H1 (cell line): ENCODE results near the gene CACNA2D4. TPM values are rescaled to one million over a fixed set of nuclear protein-coding genes. Genes with fewer than 3 reads are reported as not detected.

Experiments used
- CTCF ChIA-PET: fragments of 300-600 bp; sonication (Branson Sonifier 250); formaldehyde crosslinking; loops from one replicate; lab custom pipeline; 2021; ENCODE audit not compliant: partially characterized antibody; lab: Charles Lee
- POLR2A ChIA-PET: fragments of 300-600 bp; sonication (Branson Sonifier 250); formaldehyde crosslinking; loops from one replicate; lab custom pipeline; 2021; ENCODE audit warnings: inconsistent platforms; ENCODE audit not compliant: partially characterized antibody; lab: Charles Lee
- DNase-seq, 2 experiments: peaks; one replicate each; pipeline versions ENCODE4 v3.0.0 to v3.0.0-alpha.2; 2010 to 2022; ENCODE audit warnings: low spot score in 2 of 2, low read depth in 1 of 2, mixed read lengths in 1 of 2
- FAIRE-seq: peaks from 2 replicates; lab custom pipeline; 2011; peaks lifted over from hg19 to GRCh38; lab: Jason Lieb, UNC
- H2AFZ ChIP-seq: 2 replicates; pipeline ENCODE4 v1.8.1; 2012; ENCODE audit warnings: low read length, inconsistent platforms
- H2AK5ac ChIP-seq: 2 replicates; pipeline ENCODE4 v1.6.1; 2013; ENCODE audit warnings: low read depth, low read length
- H2BK120ac ChIP-seq: replicated peaks from 2 replicates; pipeline ENCODE3; 2013; ENCODE audit warnings: low read depth, low read length, inconsistent platforms
- H2BK12ac ChIP-seq: 2 replicates; pipeline ENCODE4 v1.6.1; 2013; ENCODE audit warnings: low read depth, low read length
- H2BK15ac ChIP-seq: 2 replicates; pipeline ENCODE4 v1.6.1; 2013; ENCODE audit warnings: low read length
- H2BK20ac ChIP-seq: 2 replicates; pipeline ENCODE4 v1.6.1; 2013; ENCODE audit warnings: low read length
- H2BK5ac ChIP-seq: 2 replicates; pipeline ENCODE4 v1.6.1; 2013; ENCODE audit warnings: low read depth, low read length
- H3K14ac ChIP-seq: 2 replicates; pipeline ENCODE4 v1.6.1; 2013; ENCODE audit warnings: inconsistent platforms; ENCODE audit not compliant: insufficient read length
- H3K18ac ChIP-seq: 2 replicates; pipeline ENCODE4 v1.6.1; 2013; ENCODE audit warnings: low read length; ENCODE audit errors: extremely low read depth
- H3K23ac ChIP-seq: 2 replicates; pipeline ENCODE4 v1.6.1; 2013; ENCODE audit warnings: inconsistent platforms; ENCODE audit not compliant: insufficient read length
- H3K23me2 ChIP-seq: 2 replicates; pipeline ENCODE4 v1.6.1; 2013; ENCODE audit warnings: low read depth, low read length
- H3K27ac ChIP-seq: 2 replicates; pipeline ENCODE4 v1.6.1; 2011; ENCODE audit warnings: low read depth, low read length, inconsistent platforms
- H3K27me3 ChIP-seq, 4 experiments: replicated peaks in 1 of 4; 1 replicate in 1 of 4; 2 replicates in 3 of 4; pipeline versions ENCODE4 v1.6.1 to v1.8.1; 2011 to 2013; ENCODE audit warnings: low read length in 3 of 4, mild to moderate bottlenecking in 3 of 4, inconsistent platforms in 2 of 4, mixed read lengths in 2 of 4, moderate library complexity in 1 of 4; ENCODE audit not compliant: control insufficient read depth in 3 of 4, insufficient read depth in 3 of 4; ENCODE audit errors: extremely low read depth in 1 of 4
- H3K36me3 ChIP-seq, 4 experiments: 2 replicates each; pipeline versions ENCODE4 v1.6.1 to v1.8.1; 2011 to 2013; ENCODE audit warnings: mild to moderate bottlenecking in 4 of 4, low read length in 3 of 4, moderate library complexity in 2 of 4, control low read depth in 1 of 4, inconsistent platforms in 1 of 4; ENCODE audit not compliant: insufficient read depth in 4 of 4, control insufficient read depth in 2 of 4
- H3K4ac ChIP-seq: replicated peaks from 2 replicates; pipeline ENCODE3; 2013; ENCODE audit warnings: low read length, low read depth, mixed read lengths, inconsistent platforms; ENCODE audit not compliant: insufficient read length
- H3K4me1 ChIP-seq, 4 experiments: replicated peaks in 1 of 4; 1 replicate in 1 of 4; 2 replicates in 3 of 4; pipeline versions ENCODE4 v1.6.1 to v1.8.1; 2011 to 2013; ENCODE audit warnings: low read length in 3 of 4, inconsistent platforms in 2 of 4, mixed read lengths in 1 of 4; ENCODE audit not compliant: insufficient read depth in 4 of 4, control insufficient read depth in 3 of 4
- H3K4me2 ChIP-seq, 2 experiments: 2 replicates each; pipeline versions ENCODE4 v1.6.1 to v1.8.1; 2011 to 2013; ENCODE audit warnings: low read depth in 2 of 2, low read length in 2 of 2, control low read depth in 1 of 2, inconsistent platforms in 1 of 2, mild to moderate bottlenecking in 1 of 2; ENCODE audit not compliant: insufficient read depth in 1 of 2
- H3K4me3 ChIP-seq, 4 experiments: fragments of 200-600, 300-600 bp in 1 of 4; sonication (generic), shearing (Covaris generic), sonication (Bioruptor Twin) in 1 of 4; 2 replicates each; pipeline versions ENCODE4 v1.5.1 to v1.8.1; 2011 to 2016; ENCODE audit warnings: low read length in 4 of 4, low read depth in 3 of 4, control low read depth in 2 of 4, inconsistent platforms in 2 of 4, mild to moderate bottlenecking in 2 of 4, mixed read lengths in 1 of 4, moderate library complexity in 1 of 4; ENCODE audit not compliant: insufficient read depth in 2 of 4; ENCODE audit errors: extremely low read depth in 1 of 4
- H3K56ac ChIP-seq: replicated peaks from 2 replicates; pipeline ENCODE3; 2013; ENCODE audit warnings: low read depth, mild to moderate bottlenecking, mixed read lengths, low read length, inconsistent platforms; ENCODE audit not compliant: insufficient read length
- H3K79me1 ChIP-seq: 2 replicates; pipeline ENCODE4 v1.6.1; 2013; ENCODE audit warnings: low read depth, low read length, control low read depth
- H3K79me2 ChIP-seq, 2 experiments: 2 replicates each; pipeline versions ENCODE4 v1.6.1 to v1.8.1; 2012 to 2013; ENCODE audit warnings: low read length in 2 of 2, mild to moderate bottlenecking in 2 of 2, inconsistent platforms in 1 of 2; ENCODE audit not compliant: insufficient read depth in 2 of 2, control insufficient read depth in 1 of 2
- H3K9ac ChIP-seq, 4 experiments: replicated peaks in 1 of 4; 1 replicate in 1 of 4; 2 replicates in 3 of 4; pipeline versions ENCODE4 v1.6.1 to v1.8.1; 2011 to 2013; ENCODE audit warnings: low read depth in 3 of 4, low read length in 3 of 4, control low read depth in 2 of 4, mild to moderate bottlenecking in 2 of 4, moderate library complexity in 2 of 4, inconsistent platforms in 1 of 4; ENCODE audit errors: extremely low read depth in 1 of 4
- H3K9me3 ChIP-seq, 2 experiments: 2 replicates each; pipeline versions ENCODE4 v1.6.1 to v1.8.1; 2012 to 2013; ENCODE audit warnings: mild to moderate bottlenecking in 2 of 2, moderate library complexity in 2 of 2, control low read depth in 1 of 2, inconsistent platforms in 1 of 2, low read depth in 1 of 2, low read length in 1 of 2, mixed read lengths in 1 of 2; ENCODE audit not compliant: insufficient read depth in 2 of 2
- H4K20me1 ChIP-seq, 2 experiments: replicated peaks in 1 of 2; 2 replicates each; pipeline versions ENCODE3 to v1.8.1; 2011 to 2013; ENCODE audit warnings: inconsistent platforms in 2 of 2, low read length in 2 of 2, mild to moderate bottlenecking in 1 of 2; ENCODE audit not compliant: insufficient read depth in 2 of 2, control insufficient read depth in 1 of 2
- H4K5ac ChIP-seq: 2 replicates; pipeline ENCODE4 v1.6.1; 2013; ENCODE audit warnings: low read length, low read depth, mixed read lengths, inconsistent platforms; ENCODE audit not compliant: insufficient read length
- H4K8ac ChIP-seq: 2 replicates; pipeline ENCODE4 v1.8.0; 2013; ENCODE audit warnings: mild to moderate bottlenecking, moderate library complexity, low read length, inconsistent platforms; ENCODE audit not compliant: insufficient read depth; ENCODE audit errors: extremely low read depth
- H4K91ac ChIP-seq: replicated peaks from 2 replicates; pipeline ENCODE3; 2013; ENCODE audit warnings: low read length, mixed read lengths, inconsistent platforms; ENCODE audit not compliant: insufficient read length
- BACH1 ChIP-seq: IDR thresholded peaks from 2 replicates; pipeline ENCODE4 v1.6.1; 2012; ENCODE audit warnings: low read length, improper control_type of control experiment
- EGR1 ChIP-seq: IDR thresholded peaks from 2 replicates; pipeline ENCODE4 v1.6.1; 2011; ENCODE audit warnings: low read depth, low read length, borderline replicate concordance
- HDAC2 ChIP-seq, 2 experiments: fragments of 300-600 bp in 1 of 2; sonication (generic) in 1 of 2; IDR thresholded peaks; 2 replicates each; pipeline ENCODE4 v1.6.1; 2011 to 2012; ENCODE audit warnings: low read depth in 2 of 2, low read length in 2 of 2, mild to moderate bottlenecking in 2 of 2, moderate library complexity in 2 of 2, borderline replicate concordance in 1 of 2, inconsistent platforms in 1 of 2
- HDAC6 ChIP-seq: IDR thresholded peaks from one replicate; pipeline ENCODE4 v1.7.1; 2012; ENCODE audit warnings: low read depth, mild to moderate bottlenecking, inconsistent platforms, low read length, moderate library complexity
- MAX ChIP-seq: IDR thresholded peaks from 2 replicates; pipeline ENCODE4 v1.6.1; 2012; ENCODE audit warnings: inconsistent platforms
- SIX5 ChIP-seq: IDR thresholded peaks from 2 replicates; pipeline ENCODE4 v1.6.1; 2011; ENCODE audit warnings: mild to moderate bottlenecking, low read depth, low read length
- WGBS, 2 experiments: shearing (Covaris generic) in 1 of 2; methylation state at CpG; one replicate each; pipeline versions ENCODE4 v1.1.6 to v1.1.7; 2013 to 2015; ENCODE audit warnings: low lambda C conversion rate in 2 of 2, mixed read lengths in 2 of 2, inconsistent platforms in 1 of 2, low coverage in 1 of 2, missing lambda C conversion rate in 1 of 2; ENCODE audit not compliant: insufficient replicate concordance in 2 of 2, insufficient coverage in 1 of 2, insufficient read length in 1 of 2; ENCODE audit errors: extremely low coverage in 1 of 2, missing lambda C conversion rate in 1 of 2; 5-methylcytosine and 5-hydroxymethylcytosine counted together
- polyA plus RNA-seq, 7 experiments: library from polyadenylated mRNA; depleted of rRNA in 3 of 7; stranded (reverse) in 5 of 7; unstranded in 2 of 7; fragments of >200 nt in 5 of 7; fragments of 200-250 nt in 2 of 7; gene quantifications; 1 replicate in 5 of 7; 2 replicates in 1 of 7; 4 replicates in 1 of 7; pipeline versions ENCODE4 v1.2.1 to v1.2.3, GENCODE V29; 2011 to 2013; ENCODE audit warnings: missing spikeins in 2 of 7, mixed read lengths in 2 of 7
- total RNA-seq: library from RNA; stranded (reverse); fragmentation: NEBNext Ultra II Directional; extraction: Animal tissue kit (Norgen Biotek cat#: 25700); gene quantifications from 2 replicates; pipeline ENCODE4 v1.2.1, GENCODE V29; 2021

CACNA2D4 gene
- total and polyA plus RNA-seq, 2 of the 8 experiments (the other 6 are each of a cell fraction or from before 2014, with no cell fraction given), result 0.44 to 0.88 TPM

GRCh38 chr12:1795785-1796514, 122.5 kb downstream of the CACNA2D4 start:
- no peak for FAIRE-seq
- Histone ChIP-seq H3K9me3 (no peaks in the 10 kb centered on the region), H2BK20ac (no peak overlapping the region), H4K20me1 (no peaks in the 10 kb centered on the region), H3K4me2 (peak overlapping the region; percentile 18 to 83), H2BK12ac (no peak overlapping the region), H3K23me2 (peaks cover 11% of the 10 kb centered on the region), H3K27me3 (peaks cover 1 to 11% (median 7%) of the 10 kb centered on the region in 4 experiments; a peak in 6 of 7 replicates), H4K8ac (no peak overlapping the region; the same call in none of the 2 replicates), H3K56ac (no peak overlapping the region), H2BK15ac (0 out of 2 replicates have a peak overlapping the region, but pooled peaks have one; percentile 72), H3K23ac (no peak overlapping the region), H4K5ac (peak overlapping the region; percentile 7), H2BK5ac (no peak overlapping the region), H3K4me1 (peaks cover 3 to 12% (median 4%) of the 10 kb centered on the region in 4 experiments; a peak in 6 of 7 replicates), H3K36me3 (no peaks in the 10 kb centered on the region), H3K79me2 (no peaks in the 10 kb centered on the region), H4K91ac (no peak overlapping the region), H2BK120ac (no peak overlapping the region), H3K14ac (no peak overlapping the region), H3K4me3 (peak overlapping the region; percentile 31 to 70 (median 44); a peak in 7 of 8 replicates), H3K4ac (no peak overlapping the region), H2AFZ (no peak overlapping the region), H2AK5ac (no peak overlapping the region), H3K79me1 (no peaks in the 10 kb centered on the region), H3K9ac (no peak overlapping the region; a peak in 1 of 7 replicates), H3K18ac (no peak overlapping the region), H3K27ac (no peak overlapping the region)
- peak; percentile 50 to 94 for DNase-seq
- POLR2A ChIA-PET, result interaction anchor here (0.8 to 1.0 kb wide), 2 partner anchors 98 to 103 kb away, joined by 3 read pairs; no protein-coding TSS in a partner anchor
- 11% methylated on average over 45 of the region's 45 CpGs; no CpG with 5 or more reads in 1 of the 2 experiments for WGBS, 2 experiments
- CTCF ChIA-PET, result interaction anchor here (0.7 to 14.3 kb wide), 25 partner anchors 10 to 894 kb away, joined by 3 to 188 read pairs (median 4); partner anchors contain the start of gene LRTM2
- TF ChIP-seq HDAC6 (no peak), BACH1 (peak; percentile 88), EGR1 (peak; percentile 2; the same call in 1 of the 2 replicates), SIX5 (no peak), HDAC2 (IDR thresholded peaks at IDR 0.05; ENCODE audit: borderline replicate concordance in 1 of 2, low read depth in 2 of 2, low read length in 2 of 2) (peak; percentile 87 to 91; a peak in 3 of 4 replicates), MAX (peak; percentile 57; the same call in 1 of the 2 replicates)
